ENCODE measurements around the gene TEAD4. TPM values are rescaled to one million over a fixed set of nuclear protein-coding genes. Genes with fewer than 3 reads are reported as not detected.

The TEAD4 gene
- total RNA-seq, 1 donor = not detected

DNA sequence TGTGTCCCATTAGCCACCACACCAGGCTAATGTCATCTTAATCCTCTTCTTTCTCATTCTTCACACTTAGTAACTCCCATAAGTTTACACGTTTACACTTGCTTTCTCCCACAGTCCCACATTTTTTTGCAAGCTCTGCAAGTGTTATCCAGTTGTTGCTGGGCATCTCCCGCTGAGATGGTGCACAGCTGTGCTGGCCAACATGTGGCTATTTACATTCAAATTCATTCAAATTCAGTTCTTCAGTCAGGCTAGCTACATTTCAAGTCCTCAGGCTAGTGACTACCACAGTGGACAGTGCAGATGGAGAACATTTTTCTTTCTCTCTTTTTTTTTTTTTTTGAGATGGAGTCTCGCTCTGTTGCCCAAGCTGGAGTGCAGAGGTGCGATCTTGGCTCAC lies 9.8 kb upstream of the TEAD4 start:
- no peaks in the 10 kb centered on the region for H3K27me3 ChIP-seq (ENCODE audit: insufficient read depth, low read length)
- H3K9me3 ChIP-seq (ENCODE audit: low read depth, low read length) = no peaks in the 10 kb centered on the region
- H3K4me3 ChIP-seq (ENCODE audit: low read length) = no peak overlapping the region
- no peaks in the 10 kb centered on the region for H3K4me1 ChIP-seq (ENCODE audit: insufficient read depth, low read length)

DNA sequence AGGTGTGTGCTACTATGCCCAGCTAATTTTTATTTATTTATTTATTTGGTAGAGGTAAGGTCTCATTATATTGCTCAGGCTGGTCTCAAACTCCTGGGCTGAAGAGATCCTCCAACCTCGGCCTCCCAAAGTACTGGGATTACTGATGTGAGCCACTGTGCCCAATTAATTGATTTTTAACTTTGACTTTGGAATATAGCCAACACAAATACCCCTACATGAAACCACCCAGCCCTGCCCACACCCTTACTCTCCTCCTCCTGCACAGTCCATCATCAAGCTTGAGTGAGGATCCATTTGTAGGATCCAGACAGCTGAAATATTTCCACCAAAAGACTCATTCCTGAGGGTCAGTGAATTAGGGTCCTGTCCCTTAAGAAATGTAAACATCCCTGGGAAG lies 3.3 kb upstream of the TEAD4 start:
- Histone ChIP-seq H3K4me3 (ENCODE audit: low read length) (no peak overlapping the region), H3K4me1 (ENCODE audit: insufficient read depth, low read length) (no peaks in the 10 kb centered on the region), H3K9me3 (ENCODE audit: low read depth, low read length) (no peaks in the 10 kb centered on the region), H3K27me3 (ENCODE audit: insufficient read depth, low read length) (peaks cover 31% of the 10 kb centered on the region)

- Histone ChIP-seq H3K9me3 (ENCODE audit: low read depth, low read length) (no peaks in the 10 kb centered on the region), H3K4me3 (ENCODE audit: low read length) (no peak overlapping the region), H3K27me3 (ENCODE audit: insufficient read depth, low read length) (peaks cover 45% of the 10 kb centered on the region), H3K4me1 (ENCODE audit: insufficient read depth, low read length) (no peaks in the 10 kb centered on the region)
Observed at GRCh38 chr12:2957816-2958431, 1.3 kb upstream of the TEAD4 start.

- no peaks in the 10 kb centered on the region for H3K9me3 ChIP-seq (ENCODE audit: low read depth, low read length)
- H3K27me3 ChIP-seq (ENCODE audit: insufficient read depth, low read length) = peaks cover 48% of the 10 kb centered on the region
- no peaks in the 10 kb centered on the region for H3K4me1 ChIP-seq (ENCODE audit: insufficient read depth, low read length)
- H3K4me3 ChIP-seq (ENCODE audit: low read length) = no peak overlapping the region
Observed at GRCh38 chr12:2958432-2959191, 585 bp upstream of the TEAD4 start.

DNA sequence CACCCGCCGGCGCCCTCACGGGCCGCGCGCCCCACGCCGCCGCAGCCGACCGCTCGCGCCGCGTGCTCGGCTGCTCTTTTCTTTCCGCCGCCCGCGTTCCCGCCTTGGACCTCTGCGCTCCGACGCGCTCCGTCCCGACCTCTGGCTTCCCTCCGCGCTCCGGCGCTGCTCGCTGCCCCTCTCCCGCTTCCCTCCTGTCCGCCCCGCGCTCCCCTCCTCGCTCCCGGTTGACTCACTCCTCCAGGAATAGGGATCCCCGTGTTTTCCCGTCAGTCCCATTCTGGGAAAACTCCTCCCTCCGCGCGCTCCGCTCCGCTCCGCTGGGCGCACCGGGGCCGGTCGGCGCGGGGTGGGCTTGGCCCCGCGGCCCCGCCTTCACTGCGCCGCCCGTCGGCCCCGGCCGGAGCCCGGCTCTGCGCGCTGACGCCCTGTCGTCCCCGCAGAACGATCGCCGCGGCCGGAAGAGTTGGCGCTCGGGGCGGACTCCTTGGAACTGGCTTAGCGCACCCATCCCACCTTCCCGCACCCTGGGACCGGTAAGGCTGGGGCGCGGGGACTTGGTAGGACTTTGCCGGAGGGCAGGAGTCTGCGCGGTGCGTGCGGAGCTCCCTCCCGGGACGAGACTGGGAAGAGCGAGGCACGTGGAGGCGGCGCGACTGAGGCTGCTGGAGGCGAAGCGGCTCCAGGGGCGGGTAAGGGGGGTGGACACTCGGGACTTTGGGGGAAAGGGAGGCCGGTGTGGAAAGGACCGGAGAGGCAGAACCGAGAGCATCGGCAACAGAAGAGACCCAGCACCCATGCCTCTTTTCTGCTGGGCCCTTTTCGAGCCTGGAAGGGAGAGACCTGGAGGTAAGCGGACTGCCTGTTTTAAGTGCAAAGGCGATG lies 550 bp downstream of the TEAD4 start:
- peaks cover 48% of the 10 kb centered on the region for H3K27me3 ChIP-seq (ENCODE audit: insufficient read depth, low read length)

DNA sequence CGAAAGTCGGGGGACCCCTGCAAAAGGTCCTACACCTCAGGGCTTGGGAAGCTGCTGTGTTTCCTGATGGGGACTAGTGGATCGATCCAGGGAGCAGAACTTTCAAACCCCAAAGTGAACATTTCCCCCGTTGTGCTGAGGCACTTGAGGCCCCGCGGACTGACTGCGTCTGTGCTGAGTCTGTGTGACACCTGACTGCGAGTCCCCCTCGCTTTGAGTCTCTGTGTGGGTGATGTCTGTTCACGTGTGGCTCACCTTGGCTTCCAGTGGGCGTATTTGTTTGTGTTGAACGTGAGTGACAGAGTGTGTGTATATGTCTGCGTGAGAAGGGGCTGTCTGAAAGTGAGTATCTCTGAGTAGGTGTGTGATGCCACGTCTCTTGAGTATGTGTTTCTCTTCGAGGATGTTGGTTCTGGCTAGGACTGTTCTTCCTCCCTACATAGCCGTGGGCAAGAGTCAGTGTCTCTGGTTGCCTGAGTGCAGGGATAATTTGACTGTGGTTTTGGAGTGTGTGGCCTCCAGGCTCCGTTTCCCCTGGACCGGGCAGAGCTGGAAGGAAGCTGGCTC lies 1.3 kb downstream of the TEAD4 start:
- H3K4me1 ChIP-seq (ENCODE audit: insufficient read depth, low read length) = no peaks in the 10 kb centered on the region
- H3K27me3 ChIP-seq (ENCODE audit: insufficient read depth, low read length) = peaks cover 48% of the 10 kb centered on the region
- no peaks in the 10 kb centered on the region for H3K9me3 ChIP-seq (ENCODE audit: low read depth, low read length)
- no peak overlapping the region for H3K4me3 ChIP-seq (ENCODE audit: low read length)

More for the DNA sequence above, 550 bp downstream of the TEAD4 start:
- no peaks in the 10 kb centered on the region for H3K4me1 ChIP-seq (ENCODE audit: insufficient read depth, low read length)
- no peaks in the 10 kb centered on the region for H3K9me3 ChIP-seq (ENCODE audit: low read depth, low read length)
- H3K4me3 ChIP-seq (ENCODE audit: low read length) = no peak overlapping the region

DNA sequence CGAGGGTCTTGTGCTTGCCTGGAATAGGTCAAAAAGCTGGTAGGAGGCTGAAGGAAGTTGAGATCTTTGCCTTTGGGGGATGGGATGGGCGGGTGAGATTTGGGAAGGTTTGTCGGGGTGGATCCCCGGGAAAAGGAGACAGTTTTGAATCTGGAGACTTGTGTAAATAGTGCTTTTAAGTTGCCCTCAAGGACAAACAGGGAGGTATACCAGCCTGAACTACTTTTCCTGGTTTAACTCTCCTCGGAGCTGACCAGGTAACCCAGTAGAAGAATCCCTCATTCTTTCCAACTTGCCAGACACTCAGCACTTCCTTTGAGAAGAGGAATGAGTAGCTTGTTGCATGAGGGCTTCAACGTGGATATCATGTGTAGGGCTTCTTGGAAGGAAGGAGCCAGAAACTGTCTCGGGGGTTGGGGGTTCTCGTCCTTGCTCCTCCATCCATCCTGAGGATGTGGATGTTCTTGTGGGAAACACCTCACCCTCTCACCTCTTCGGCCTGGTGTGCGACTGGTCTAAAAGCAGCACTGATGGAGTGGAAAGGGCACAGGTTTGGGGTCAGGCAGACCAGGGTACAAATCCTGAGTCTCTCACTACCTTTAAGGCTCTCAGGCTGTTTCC lies 1.9 kb downstream of the TEAD4 start:
- Histone ChIP-seq H3K27me3 (ENCODE audit: insufficient read depth, low read length) (peaks cover 47% of the 10 kb centered on the region), H3K4me1 (ENCODE audit: insufficient read depth, low read length) (no peaks in the 10 kb centered on the region), H3K4me3 (ENCODE audit: low read length) (no peak overlapping the region), H3K9me3 (ENCODE audit: low read depth, low read length) (no peaks in the 10 kb centered on the region)

- H3K27me3 ChIP-seq (ENCODE audit: insufficient read depth, low read length) = peaks cover 44% of the 10 kb centered on the region
Observed at GRCh38 chr12:2961705-2962104, 2.5 kb downstream of the TEAD4 start.

DNA sequence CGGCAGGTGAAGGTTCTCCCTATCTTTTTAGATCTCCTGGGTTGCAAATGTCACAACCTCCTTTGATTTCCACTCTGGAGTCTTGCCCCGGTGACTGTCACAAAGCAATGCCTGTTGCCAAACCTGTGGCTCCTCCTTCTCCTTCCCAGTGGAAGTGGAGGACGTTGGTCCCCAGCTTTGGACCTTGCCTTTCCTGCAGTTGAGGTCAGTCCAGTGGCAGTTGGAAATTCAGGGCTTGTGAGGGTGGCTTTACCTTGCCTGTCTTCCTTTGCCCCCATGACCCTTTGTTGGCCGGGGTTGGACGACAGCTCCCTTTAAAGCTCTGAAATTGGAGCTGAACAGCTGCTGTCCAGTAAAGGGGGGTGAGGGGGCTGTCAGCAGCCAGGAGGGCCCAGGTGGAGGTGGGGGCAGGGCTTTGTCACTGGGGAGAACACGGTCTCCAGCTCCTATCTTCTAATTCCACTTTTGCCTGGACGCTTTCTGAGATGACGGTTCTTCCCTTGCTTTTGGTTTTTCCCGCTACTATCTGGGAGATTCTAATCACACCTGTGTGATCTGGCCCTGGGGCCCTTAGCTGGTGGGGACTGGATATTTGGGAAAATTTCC lies 4.1 kb downstream of the TEAD4 start:
- no peaks in the 10 kb centered on the region for H3K9me3 ChIP-seq (ENCODE audit: low read depth, low read length)
- no peaks in the 10 kb centered on the region for H3K4me1 ChIP-seq (ENCODE audit: insufficient read depth, low read length)
- no peak overlapping the region for H3K4me3 ChIP-seq (ENCODE audit: low read length)
- H3K27me3 ChIP-seq (ENCODE audit: insufficient read depth, low read length) = peaks cover 31% of the 10 kb centered on the region

More at GRCh38 chr12:2961705-2962104, 2.5 kb downstream of the TEAD4 start:
- H3K4me1 ChIP-seq (ENCODE audit: insufficient read depth, low read length) = no peaks in the 10 kb centered on the region
- H3K9me3 ChIP-seq (ENCODE audit: low read depth, low read length) = no peaks in the 10 kb centered on the region
- H3K4me3 ChIP-seq (ENCODE audit: low read length) = no peak overlapping the region

- Histone ChIP-seq H3K27me3 (ENCODE audit: insufficient read depth, low read length) (peaks cover 27% of the 10 kb centered on the region), H3K9me3 (ENCODE audit: low read depth, low read length) (no peaks in the 10 kb centered on the region), H3K4me1 (ENCODE audit: insufficient read depth, low read length) (no peaks in the 10 kb centered on the region), H3K4me3 (ENCODE audit: low read length) (no peak overlapping the region)
Observed at GRCh38 chr12:2963760-2964292, 4.6 kb downstream of the TEAD4 start.

GRCh38 chr12:2967651-2968050 lies 8.5 kb downstream of the TEAD4 start:
- peaks cover 5% of the 10 kb centered on the region for H3K27me3 ChIP-seq (ENCODE audit: insufficient read depth, low read length)
- no peak overlapping the region for H3K4me3 ChIP-seq (ENCODE audit: low read length)
- no peaks in the 10 kb centered on the region for H3K4me1 ChIP-seq (ENCODE audit: insufficient read depth, low read length)
- no peaks in the 10 kb centered on the region for H3K9me3 ChIP-seq (ENCODE audit: low read depth, low read length)

DNA sequence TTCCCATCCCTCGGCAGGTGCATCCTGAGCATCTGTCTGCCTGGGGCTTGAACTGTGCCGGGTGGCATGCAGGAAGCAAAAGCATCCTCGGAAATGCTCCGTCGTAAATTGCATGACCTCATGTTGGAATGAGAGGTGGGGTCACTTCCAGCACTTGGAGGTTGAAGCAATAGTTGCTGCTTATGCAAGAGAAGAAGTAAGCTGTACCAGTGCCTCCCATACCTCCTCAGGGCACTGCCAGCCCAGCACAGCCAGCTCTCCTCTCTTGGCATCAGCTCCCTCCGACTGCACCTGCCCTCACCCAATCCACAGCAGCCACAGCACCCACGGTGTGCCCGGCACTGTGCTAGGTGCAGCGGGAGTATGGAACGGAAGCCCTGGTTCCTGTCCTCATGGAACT lies 11.5 kb downstream of the TEAD4 start:
- H3K27me3 ChIP-seq (ENCODE audit: insufficient read depth, low read length) = no peaks in the 10 kb centered on the region
- no peaks in the 10 kb centered on the region for H3K4me1 ChIP-seq (ENCODE audit: insufficient read depth, low read length)
- H3K9me3 ChIP-seq (ENCODE audit: low read depth, low read length) = no peaks in the 10 kb centered on the region
- no peak overlapping the region for H3K4me3 ChIP-seq (ENCODE audit: low read length)

DNA sequence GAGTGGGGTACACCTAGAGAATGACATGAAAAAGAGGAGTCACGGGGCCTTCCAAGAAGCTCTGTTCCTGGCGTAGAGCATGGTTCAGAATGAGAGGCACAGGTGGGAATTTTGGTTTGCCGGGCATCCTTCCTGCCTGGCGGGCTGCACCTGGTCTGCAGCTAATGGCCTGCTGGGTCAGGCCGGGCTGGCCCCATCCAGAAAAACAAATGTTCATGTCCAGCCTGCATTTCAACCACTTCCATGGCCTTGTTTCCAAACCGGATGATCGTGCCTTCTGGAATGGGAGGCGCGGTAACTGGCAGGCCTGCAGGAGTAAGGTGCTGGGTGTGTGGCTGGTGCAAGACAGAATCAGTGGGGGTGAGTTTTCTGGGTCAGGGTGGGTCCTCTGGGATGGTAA lies 14.4 kb downstream of the TEAD4 start:
- Histone ChIP-seq H3K4me3 (ENCODE audit: low read length) (no peak overlapping the region), H3K9me3 (ENCODE audit: low read depth, low read length) (no peaks in the 10 kb centered on the region), H3K4me1 (ENCODE audit: insufficient read depth, low read length) (no peaks in the 10 kb centered on the region), H3K27me3 (ENCODE audit: insufficient read depth, low read length) (no peaks in the 10 kb centered on the region)

- H3K27me3 ChIP-seq (ENCODE audit: insufficient read depth, low read length) = no peaks in the 10 kb centered on the region
- no peak overlapping the region for H3K4me3 ChIP-seq (ENCODE audit: low read length)
- H3K9me3 ChIP-seq (ENCODE audit: low read depth, low read length) = no peaks in the 10 kb centered on the region
- H3K4me1 ChIP-seq (ENCODE audit: insufficient read depth, low read length) = no peaks in the 10 kb centered on the region
Observed at GRCh38 chr12:2974560-2974971, 15.4 kb downstream of the TEAD4 start.

Data from mononuclear cell (primary cell).